ENCODE data around the gene SENP5.
"Not testable (repeated sequence)": the region's sequence is repeated elsewhere in the genome, so short reads cannot be mapped to it uniquely, and the experiment has no call there.

Gene SENP5

DNA sequence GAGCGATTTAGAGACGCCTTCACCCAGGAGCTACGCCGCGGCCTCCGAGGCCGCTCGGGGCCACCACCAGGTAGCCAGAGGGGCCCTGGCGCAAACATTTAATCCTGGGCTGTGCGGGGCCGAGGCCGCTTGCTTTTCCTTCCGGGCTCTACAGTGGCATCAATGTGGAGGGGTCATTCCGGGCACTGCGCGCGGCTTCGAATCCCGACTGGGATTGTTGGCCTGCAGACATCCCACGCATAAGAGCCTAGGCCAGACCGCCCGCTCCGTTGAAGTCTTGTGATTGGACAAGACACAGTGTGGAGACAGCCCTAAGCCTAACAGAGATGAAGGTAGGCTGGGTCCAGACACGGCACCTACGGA is 75.2 kb downstream of the SENP5 start:
- no peak for DNase-seq

DNA sequence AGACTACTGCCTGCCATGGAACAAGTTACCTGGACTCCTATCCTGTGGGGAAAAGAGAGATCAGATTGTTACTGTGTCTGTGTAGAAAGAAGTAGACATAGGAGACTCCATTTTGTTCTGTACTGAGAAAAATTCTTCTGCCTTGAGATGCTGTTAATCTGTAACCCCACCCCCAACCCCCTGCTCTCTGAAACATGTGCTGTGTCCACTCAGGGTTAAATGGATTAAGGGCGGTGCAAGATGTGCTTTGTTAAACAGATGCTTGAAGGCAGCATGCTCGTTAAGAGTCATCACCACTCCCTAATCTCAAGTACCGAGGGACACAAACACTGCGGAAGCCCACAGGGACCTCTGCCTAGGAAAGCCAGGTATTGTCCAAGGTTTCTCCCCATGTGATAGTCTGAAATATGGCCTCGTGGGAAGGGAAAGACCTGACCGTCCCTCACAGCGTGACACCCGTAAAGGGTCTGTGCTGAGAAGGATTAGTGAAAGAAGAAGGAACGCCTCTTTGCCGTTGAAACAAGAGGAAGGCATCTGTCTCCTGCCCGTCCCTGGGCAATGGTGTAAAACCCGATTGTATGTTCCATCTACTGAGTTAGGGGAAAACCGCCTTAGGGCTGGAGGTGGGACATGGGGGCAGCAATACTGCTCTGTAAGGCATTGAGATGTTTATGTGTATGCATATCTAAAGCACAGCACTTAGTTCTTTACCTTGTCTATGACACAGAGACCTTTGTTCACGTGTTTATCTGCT is 76.5 kb downstream of the SENP5 start:
- DNase-seq = not testable (repeated sequence)

DNA sequence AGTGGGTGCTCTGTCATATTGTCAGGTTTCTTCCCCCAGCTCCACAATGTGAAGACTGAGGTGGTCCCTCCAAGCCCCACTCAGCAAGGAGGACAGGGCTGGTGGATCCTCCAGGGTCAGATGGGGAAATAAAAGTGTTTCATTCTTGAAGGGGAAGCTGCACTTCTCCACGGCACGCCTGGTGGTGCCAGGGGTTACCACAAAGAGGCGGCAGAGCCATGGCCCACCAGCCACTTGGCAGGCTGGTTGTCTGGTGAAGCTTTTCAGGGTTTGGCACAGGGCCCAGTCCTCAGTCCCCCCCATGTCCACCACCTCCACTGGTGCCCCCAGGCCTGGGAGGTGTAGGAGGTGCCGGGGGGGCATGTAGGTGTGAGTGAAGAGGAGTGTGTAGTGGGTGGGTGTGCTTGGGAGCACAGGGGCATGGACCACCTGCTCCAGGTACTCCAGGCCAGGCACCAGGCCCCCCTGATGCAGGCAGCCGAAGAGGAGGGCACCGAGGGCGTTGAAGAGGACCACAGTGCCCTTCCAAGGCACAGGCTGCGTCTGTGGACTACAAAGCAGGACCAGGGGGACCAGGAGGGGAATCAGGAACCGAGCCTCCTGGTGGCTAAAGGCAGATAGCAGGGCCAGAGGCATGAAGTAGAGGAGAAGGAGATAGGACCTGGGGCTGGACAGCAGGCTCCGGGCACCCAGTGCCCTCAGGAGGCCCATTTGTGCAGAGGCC is 79.6 kb downstream of the SENP5 start:
- DNase-seq = peak in 1 of 2 experiments; percentile 14

DNA sequence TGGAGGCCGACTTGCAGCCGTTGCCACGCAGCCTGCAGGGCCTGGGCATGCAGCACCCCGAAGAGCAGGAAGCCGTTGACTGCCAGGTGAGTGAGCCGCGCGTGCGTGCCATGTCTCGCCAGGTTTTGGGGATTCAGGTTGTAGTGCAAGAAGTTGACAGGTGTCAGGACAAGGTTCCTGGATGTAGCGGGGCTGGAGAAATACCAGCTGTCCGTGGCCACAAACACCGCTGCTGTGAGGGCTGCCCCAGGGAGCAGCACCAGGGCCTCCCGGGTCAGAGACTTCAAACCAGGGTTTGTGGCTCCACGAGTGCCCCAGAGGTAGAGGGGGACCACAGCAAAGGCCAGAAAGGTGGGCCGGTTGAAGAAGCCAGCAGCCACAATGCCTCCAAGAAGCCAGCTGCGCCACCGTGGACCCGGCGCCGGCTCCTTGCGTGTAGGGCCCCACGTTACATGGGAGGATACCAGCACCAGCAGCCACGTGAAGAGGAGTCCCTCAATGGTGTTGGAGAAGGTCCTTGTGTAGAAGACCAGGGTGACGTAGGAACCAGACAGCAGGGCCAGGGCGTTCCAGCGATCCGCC is 80.2 kb downstream of the SENP5 start:
- DNase-seq = peak in 1 of 2 experiments; percentile 12

DNA sequence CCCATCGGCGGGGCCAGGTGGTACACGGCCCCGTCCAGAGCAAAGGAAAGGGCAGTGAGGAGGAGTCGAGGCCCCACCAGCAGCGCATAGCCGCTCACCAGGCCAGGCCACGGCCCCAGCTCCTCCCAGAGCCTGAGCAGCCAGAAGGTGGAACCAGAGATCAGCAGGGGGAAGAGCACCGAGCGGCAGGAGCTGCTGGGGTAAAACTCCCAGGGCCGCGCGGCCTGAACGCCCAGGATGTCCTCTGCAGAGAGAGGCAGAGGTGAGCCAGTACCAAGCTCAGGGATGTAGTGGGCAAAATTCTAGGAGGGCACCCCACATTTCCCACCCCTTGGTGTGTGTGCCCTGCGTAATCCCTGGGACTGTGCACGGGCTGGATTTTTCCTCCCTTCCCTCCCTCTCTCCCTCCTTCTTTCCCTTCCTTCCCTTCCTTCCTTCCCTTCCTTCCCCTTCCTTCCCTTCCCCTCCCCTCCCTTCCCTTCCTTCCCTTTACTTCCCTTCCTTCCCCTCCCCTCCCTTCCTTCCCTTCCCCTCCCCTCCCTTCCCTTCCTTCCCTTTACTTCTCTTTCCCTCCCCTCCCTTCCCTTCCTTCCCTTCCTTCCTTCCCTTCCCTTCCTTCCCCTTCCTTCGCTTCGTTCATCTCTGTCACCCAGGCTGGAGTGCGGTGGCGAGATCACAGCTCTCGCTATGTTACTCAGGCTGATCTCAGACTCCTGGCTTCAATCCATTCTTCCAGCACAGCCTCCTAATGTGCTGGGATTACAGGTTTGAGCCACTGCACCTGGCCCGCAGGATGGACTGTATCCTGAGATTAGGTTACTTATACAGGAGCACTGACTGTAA is 80.9 kb downstream of the SENP5 start:
- no peak for DNase-seq

DNA sequence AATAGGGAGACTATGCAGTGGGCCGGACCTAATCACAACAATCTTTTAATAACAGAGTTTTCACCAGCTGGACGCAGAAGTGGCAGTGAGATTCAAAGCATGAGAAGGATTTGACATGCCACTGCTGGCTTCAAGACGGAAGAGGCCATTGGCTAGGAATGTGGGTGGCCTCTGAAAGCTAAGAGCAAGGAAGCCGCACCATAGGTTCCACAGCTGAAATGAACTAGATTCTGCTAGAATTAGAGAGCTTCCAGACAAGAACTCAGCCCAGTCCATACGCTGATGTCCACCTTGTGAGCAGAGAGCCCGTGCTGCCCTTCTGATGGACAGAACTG is 81.5 kb downstream of the SENP5 start:
- no peak for DNase-seq

DNA sequence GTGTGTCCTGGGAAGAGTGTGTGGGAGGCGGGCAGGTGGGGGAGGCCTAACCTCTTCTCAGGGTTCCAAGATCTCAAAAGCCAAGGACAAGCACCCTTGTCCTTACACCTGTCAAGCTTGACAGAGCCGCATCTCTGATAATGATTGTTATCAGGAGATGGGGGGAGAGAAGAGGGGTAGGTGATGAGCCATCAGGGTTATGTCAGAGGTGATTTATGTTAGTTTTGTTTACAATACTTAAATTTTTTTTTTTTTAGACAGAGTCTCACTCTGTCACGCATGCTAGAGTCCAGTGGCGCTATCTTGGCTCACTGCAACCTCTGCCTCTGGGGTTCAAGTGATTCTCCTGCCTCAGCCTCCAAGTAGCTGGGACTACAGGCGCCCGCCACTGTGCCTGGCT is 82.0 kb downstream of the SENP5 start:
- DNase-seq = no peak

DNA sequence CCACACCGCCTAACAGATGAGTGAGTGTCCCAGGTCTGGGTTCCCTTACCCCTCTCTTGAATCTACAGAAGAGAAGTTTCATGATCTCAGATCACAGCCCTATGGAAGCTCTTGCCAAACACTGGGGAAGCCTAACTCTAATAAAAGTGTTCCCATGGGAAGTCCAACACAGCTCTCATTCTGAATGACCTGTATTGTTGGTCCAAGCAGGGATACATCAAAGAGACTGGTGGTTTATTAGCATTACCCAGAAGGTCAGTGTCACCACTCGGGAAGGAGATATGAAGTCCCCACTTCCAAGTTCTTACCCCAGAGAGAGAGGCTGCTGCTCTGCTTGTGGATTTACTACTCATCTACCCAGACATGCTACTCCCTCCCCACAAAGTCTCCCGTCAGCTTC is 83.7 kb downstream of the SENP5 start:
- no peak for DNase-seq

DNA sequence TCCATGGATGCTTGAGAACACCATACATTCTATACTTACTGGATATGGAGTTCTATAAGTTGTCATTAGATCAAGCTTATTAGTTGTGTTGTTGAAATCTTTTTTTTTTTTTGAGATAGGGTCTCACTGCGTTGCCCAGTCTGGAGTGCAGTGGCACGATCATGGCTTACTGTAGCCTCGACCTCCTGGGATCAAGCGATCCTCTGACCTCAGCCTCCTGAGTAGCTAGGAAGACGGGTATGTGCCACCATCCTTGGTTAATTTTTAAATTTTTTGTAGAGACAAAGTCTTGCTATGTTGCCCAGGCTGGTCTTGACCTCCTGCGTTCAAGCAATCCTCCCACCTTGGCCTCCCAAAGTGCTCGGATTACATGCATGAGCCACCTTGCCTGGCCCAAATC is 87.1 kb downstream of the SENP5 start:
- DNase-seq = no peak

DNA sequence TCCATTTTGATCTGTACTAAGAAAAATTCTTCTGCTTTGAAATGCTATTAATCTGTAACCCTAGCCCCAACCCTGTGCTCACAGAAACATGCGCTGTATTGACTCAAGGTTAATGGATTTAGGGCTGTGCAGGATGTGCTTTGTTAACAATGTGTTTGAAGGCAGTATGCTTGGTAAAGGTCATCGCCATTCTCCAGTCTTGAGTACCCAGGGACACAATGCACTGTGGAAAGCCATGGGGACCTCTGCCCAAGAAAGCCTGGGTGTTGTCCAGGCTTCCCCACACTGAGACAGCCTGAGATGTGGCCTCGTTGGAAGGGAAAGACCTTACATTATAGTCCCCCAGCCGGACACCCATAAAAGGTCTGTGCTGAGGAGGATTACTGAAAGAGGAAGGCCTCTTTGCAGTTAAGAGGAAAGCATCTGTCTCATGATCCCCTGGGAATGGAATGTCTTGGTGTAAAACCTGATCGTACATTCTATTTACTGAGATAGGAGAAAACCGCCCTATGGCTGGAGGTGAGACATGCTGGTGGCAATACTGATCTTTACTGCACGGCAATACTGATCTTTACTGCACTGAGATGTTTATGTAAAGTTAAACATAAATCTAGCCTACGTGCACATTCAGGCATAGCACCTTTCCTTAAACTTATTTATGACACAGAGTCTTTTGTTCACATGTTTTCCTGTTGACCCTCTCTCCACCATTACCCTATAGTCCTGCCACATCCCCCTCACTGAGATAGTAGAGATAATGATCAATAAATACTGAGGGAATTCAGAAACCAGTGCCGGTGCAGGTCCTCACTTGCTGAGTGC is 94.6 kb downstream of the SENP5 start:
- no peak for DNase-seq

DNA sequence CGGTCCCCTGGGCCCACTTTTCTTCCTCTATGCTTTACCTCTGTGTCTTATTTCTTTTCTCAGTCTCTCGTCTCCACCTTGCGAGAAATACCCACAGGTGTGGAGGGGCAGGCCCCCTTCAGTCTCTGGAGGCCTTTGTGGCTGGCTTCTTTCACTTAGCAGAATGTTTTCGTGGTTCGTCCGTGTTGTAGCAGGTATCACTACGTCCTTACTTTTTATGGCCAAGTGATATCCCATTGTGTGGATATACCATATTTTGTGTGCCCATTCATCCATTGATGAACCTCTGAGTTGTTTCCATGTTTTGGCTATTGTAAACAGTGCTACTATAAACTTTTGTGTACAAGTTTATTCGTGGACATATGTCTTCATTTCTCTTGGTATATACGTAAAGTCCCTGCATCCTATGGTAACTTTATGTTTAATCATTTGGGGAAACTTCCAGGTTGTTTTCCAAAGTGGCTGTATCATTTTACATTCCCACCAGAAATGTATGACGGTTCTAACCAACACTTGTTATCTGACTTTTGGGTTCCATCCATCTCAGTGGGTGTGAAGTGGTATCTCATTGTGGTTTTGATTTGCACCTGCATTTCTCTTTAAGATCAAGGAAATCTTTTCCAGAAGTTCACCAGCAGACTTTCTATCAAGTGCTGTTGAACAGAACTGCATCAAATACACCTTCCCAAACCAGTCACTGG is 95.4 kb downstream of the SENP5 start:
- DNase-seq = no peak

DNA sequence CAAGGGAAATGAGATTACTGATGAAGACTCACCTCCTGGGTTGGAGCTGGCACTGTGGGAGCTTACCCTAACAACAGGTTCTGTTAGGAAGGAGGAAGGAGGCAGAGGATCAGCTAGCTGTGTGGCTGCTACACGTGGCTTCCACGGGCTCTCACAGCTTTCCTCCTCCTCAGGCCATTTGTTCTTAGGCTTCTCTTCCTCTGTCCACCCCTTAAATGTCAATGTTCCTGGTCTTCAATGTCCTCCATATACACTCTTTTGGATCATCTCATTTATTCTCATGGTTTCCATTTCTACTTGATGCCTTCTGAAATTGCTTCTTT is 95.9 kb downstream of the SENP5 start:
- no peak for DNase-seq

DNA sequence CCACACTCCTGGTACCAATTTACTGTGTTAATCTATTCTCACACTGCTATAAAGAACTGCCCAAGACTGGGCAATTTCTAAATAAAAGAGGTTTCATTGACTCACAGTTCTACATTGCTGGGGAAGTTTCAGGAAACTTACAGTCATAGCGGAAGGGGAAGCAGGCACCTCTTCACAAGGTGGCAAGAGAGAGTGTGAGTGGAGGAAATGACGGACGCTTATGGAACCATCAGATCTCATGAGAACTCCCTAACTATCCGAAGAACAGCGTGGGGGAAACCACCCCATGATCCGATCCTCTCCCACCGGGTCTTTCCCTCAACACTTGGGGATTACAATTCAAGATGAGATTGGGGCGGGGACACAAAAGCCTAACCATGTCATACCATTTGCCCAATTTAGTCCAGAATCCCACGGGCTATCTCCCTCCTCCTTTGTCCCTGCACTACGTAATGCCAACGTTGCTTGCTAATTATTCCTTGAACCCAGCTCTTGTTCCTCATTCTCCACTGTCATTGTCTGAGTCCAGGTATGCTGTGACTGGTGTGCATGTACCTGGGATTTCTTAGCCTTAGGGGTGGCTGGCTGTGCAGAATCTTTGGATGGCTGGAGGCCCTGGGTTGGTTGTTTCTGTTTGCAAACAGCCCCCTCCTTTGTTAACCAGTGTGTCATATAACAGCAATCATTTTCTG is 97.5 kb downstream of the SENP5 start:
- DNase-seq = no peak

DNA sequence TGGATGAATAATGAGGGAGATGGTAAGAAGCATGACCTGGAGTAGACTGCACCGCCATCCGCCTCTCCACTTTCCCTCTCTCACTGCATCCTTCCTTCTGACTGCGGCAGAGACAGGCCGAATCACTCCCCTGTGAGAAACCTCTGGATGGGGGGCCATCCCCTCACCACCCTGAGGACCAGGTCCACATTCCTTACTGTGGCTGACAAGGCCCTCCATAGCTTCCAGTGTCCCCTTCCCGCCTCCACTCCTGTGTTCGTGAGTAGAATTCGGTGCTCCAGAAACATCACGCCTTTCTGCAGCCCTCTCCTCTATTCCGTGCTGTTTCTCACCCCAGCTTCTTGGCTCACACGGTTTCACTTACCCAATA is 98.1 kb downstream of the SENP5 start:
- DNase-seq = no peak

DNA sequence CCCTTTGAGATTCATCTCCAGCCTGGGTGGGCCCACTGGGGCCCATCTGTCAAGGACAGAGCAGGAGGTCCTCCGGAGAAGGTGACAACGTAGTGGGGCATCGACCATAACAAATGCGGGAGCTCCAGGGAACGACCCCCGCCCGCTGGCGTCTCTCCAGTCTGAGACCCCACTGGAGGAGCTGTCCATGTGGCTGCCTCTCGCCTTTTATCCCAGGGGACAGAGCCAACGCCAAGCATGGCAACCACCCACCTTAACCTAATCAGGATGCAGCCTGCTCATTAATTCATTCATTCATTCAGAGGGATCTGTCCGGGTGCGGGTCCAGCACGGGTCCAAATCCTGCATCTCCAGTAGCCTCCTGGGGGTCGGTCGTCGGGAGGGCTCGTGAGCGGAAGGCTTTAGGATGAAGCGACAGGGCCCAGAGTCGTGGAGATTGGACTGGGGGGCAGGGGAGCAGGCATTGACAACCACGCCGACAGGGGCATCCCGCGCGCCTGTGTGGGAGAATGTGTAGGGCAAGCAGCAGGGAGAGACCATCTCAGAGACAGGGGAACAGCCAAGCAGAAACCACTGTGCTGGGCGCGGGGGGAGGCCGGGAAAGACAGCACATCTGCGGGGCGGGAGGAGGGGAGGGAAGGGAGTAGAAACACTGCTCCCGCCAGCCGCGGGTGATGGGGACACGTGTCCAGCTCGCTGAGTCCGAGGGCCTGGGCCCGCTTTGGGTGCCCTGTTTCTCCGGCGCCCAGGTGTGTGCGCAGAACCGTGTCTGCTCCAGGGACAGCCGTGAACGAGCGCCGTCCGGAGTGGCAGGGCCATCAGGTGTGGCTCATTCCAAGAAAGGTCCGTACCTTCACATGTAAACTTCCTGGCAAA is 99.0 kb downstream of the SENP5 start:
- DNase-seq = no peak

DNA sequence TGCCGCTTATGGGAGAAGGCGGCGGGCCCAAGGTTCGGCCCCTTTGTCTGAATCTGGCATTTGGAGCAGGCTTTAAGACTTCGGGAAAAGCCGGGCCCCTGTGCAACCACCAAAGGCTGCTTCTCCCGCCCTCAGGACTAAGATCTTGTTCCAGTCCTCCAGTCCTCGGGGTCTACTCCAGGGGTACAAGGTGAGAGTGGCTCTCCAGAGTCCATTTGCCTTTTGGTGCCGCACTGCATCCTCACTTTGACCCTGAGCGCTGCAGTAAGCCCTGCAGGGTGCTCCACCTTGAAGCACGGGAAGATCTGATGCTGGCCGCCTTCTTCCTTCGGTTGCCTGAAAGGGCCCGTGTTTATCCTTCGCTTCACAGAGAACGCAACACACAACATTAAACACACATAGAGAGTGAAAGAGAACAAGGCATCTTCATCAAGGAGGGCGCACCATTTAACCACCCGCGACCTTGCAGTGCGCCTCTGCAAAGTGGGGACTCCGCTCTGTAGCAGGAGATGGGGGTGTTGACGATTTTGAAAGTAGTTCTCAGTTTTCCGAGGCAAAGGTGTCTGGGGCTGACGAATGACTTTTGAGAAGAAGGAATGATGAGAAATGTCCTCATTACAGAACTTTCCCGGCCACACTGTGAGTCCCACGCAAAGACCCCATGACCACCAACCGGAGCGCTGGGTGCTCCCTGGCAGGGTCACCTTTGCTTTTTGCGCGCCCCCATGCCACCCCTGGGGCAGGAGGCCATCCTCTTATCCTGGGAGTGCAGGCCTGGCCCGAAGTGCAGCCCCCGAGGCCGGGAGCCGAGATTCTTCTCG is 99.9 kb downstream of the SENP5 start:
- DNase-seq = no peak

DNA sequence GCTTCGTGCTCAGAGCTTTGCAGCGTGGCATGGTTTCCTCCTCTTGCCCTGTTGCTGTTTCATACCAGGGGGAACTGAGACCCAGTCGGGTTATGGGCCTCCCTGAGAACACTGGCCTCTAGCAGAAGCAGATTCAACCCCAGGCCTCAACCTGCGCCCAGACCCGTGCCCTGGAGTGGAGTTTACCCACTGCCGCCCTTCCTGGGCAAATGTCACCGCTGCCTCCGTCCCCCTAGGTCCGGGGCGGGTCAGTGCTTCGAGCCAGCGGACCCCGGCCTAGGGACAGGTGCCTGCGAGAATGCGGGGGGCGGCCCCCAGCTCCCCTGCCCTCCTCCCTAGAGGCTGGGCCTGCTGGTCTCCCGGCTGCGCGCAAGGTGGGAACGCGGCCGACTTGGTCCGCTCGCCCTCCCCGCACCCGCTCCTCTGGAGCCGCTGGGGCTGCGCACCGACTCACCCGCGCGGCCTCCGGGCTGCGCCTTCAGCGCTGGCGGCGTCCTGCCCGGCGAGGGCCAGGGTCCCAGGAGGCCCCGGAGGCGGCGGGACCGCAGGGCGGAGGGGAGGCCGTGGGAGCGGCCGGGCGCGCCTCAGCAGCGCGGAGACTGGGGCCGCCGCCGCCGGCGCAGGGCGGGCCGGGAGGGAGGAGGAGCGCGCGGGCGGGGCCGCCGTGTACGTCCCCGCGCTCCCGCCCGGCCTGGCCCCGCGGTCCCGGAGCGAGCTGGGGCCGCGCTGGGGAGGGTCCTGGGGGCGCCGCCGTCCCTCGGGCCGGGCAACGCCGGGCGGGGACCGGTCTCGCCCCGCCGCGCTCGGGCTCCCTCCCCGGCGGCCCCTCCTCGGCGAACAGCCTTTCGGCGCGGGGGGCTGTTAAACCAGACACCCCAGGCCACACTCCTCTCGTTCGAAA is 100.8 kb downstream of the SENP5 start, which contains the start of gene PIGZ:
Gene PIGZ (minus strand): TSS at position 601 of the 901 bp plus-strand sequence. CDS start 16,802 bp downstream, outside the sequence.
- peak; percentile 60 to 68 for DNase-seq

DNA sequence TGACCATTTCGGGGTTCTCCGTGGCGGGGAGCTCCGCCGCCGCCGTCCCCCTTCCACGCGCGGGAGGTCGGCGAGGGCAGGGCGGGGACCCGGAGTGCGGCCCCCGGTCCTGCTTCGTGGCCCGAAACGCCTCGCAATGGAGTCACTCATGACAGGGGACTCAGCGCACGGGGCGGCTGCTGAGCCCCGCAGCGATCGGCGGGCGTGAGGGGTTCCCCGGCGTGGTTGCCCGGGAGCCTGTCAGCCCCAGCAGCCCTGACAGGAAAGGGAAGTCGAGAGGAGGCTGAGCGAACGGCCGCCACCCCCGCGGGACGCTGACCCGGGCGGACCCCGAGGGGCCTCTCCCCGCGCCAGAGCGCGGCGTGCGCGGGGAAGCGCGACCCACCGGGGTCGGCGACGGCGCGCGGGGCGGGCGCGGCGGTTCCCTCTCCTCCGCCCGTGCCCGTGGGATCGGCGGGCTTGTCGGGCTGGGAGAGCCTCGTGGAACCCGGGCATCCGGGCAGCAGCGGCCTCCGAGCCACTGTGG is 101.5 kb downstream of the SENP5 start:
- DNase-seq = peak; percentile 67 to 75

Measured in activated T-cell treated with anti-CD3 and anti-CD28 coated beads, Interleukin-2, amount 50 U/mL, for 48 hours (primary cell).